Upper lobe of left lung (tissue), 4 donors: ENCODE results near the gene CYTL1.

ENCODE experiments used
- CTCF ChIP-seq, 6 experiments: fragments of 450-650 bp in 4 of 6; fragments of 200-600 bp in 2 of 6; sonication (generic) in 2 of 6; IDR thresholded peaks; one replicate each; pipeline ENCODE4 v1.5.1; 2016 to 2019; ENCODE audit warnings: antibody characterized with exemption in 6 of 6
- EP300 ChIP-seq, 4 donors: sonication (generic); formaldehyde crosslinking; IDR thresholded peaks; one replicate each; pipeline ENCODE4 v1.5.1; 2017; ENCODE audit warnings: antibody characterized with exemption in 4 of 4, control low read depth in 2 of 4
- POLR2AphosphoS5 ChIP-seq, 2 donors: sonication (generic); formaldehyde crosslinking; IDR thresholded peaks; one replicate each; pipeline ENCODE4 v1.5.1; 2017; ENCODE audit warnings: antibody characterized with exemption in 2 of 2

- TF ChIP-seq CTCF (IDR thresholded peaks at IDR 0.05) (no peak), EP300 (IDR thresholded peaks at IDR 0.05) (no peak), POLR2AphosphoS5 (IDR thresholded peaks at IDR 0.05) (no peak)
Observed at GRCh38 chr4:5041699-5042098, 22.4 kb upstream of the CYTL1 start.
